GM21737 (cell line): ENCODE data around the gene MZT2B.
"Not testable (repeated sequence)": the region's sequence is repeated elsewhere in the genome, so short reads cannot be mapped to it uniquely, and the experiment has no call there.

Source experiments
- ATAC-seq: cut with Tn5 transposase; IDR thresholded peaks from one replicate; pipeline ENCODE4 v1.9.1; 2021; ENCODE audit warnings: mild to moderate bottlenecking, moderate library complexity; ENCODE audit not compliant: unreplicated experiment

MZT2B gene

GRCh38 chr2:130202518-130202917 is 20.5 kb downstream of the MZT2B start:
- not testable (repeated sequence) for ATAC-seq

GRCh38 chr2:130203150-130203549 is 21.1 kb downstream of the MZT2B start:
- ATAC-seq, result not testable (repeated sequence)

DNA sequence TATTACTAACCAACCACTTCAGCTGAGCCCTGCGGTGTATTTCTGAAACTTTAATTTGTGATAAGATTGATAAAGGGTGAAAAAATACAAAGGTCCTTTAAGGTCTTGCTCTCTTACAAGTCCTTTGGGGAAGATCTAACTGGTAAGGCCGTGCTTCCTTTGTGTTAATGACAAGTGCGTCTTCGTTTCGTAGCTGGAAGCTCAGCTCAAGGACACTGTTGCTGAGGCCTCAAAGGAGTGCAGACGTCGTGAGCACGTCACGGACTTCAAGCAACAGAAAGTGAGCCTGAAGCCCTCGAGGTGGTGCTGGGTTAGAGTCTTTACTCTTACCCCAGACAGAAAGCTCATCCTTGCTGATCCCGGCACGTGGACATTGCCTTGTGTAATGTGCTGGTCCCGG is 25.0 kb downstream of the MZT2B start:
- ATAC-seq, result not testable (repeated sequence)

DNA sequence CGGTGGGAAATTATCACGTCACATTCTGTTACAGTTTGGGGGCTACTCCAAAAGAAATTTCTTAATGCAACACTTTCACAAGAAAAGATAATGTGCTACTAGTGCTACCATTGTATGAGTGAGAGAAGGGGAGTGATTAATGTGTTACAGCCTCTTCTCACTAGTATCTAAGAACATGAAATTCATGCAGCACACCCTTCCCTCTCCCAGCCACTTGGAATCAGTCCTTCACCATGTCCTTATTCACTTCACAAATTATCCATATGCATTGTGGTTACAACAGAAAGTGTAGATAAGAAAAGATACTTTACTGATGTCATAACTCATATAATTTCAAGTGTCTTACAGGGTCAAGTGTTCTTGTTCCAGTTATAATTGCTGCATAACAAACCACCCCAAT is 37.1 kb downstream of the MZT2B start:
- ATAC-seq, result not testable (repeated sequence)

DNA sequence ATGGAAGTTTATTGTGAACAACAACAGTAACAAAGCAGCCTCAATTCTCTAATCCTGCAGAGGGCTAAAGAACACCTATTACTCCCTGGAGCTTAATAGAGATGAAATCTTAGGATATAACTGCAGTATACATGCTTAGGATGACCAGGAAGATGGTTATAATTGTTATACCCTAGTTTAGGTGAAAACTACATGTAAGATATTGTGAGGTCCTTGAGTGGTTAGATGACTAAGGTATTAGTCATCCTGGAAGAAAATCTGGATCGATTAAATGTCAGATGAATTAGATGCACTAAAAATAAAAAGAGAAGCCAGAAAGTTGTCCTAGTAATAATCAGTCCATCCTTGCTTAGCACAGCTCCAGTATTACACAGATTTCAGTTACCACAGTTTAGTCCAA is 38.4 kb downstream of the MZT2B start:
- not testable (repeated sequence) for ATAC-seq

DNA sequence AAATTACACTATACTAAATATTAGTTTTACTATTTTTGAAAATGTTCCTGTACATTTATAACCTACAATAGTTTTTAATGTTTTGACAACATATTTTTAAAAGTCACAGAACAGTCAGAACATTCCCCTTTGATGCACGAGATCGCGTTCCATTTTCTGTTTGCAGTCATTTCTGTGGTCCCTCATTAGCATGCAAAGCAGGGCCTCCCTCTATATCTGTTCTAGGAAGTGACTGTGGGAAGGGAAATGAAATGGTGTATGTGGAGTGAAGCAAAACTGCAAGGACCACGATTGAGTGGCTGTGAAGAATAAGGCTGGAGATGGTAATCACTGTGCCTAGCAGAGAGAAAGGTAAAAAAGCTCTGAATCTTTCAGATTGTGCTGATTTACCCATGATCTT is 40.5 kb downstream of the MZT2B start:
- not testable (repeated sequence) for ATAC-seq

- not testable (repeated sequence) for ATAC-seq
These were observed 45.9 kb downstream of the MZT2B start for GRCh38 chr2:130228005-130228404.

DNA sequence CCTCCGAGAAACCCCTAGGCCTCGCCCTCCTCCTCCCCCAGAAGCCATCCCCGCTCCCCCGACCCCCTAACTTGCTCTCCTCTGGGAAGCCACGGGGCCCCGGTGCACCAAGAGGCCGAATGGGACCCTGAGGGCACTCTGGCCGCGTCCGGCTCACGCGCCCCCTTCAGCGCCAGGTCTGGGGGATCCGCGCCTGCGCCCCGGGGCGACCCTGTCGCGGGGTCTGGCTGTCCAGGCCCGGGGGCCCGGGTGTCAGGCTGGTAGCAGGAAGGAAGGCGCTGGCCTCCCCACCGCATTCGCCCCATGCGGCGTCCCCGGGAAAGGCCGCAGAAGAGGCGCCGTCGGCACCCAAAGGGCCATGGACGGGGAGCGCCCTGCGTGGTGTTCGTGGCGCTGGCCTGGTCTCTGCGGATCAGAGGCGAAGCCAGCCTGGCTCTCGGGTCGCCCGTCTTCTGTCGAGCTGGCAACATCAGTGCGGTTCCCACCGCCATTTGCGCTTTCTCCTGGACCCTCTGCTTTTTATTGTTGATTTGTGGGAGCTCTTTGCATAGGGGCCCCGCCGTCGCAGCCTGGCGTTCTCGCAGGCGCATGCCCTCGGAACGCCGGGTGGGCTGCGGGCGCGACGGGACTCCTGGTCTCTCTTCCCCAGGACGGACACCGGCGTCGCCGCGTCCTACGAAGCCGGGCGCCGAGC is 46.6 kb downstream of the MZT2B start:
- ATAC-seq, result not testable (repeated sequence)

DNA sequence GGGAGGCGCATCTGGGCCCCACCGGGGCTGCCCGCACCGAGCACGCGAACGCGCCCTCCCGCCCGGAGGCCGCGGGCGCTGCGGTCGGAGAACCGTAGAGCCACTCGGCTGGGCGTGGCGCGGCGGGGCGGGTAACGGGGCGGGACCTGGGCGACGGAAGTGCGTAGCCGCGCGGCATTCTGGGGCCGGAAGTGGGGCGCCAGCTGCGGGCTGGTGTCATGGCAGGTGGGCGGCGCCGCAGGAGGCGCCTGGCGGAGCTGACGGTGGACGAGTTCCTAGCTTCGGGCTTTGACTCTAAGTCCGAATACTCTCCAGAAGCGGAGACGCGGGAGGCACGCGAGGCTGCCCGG is 47.1 kb downstream of the MZT2B start:
- not testable (repeated sequence) for ATAC-seq

DNA sequence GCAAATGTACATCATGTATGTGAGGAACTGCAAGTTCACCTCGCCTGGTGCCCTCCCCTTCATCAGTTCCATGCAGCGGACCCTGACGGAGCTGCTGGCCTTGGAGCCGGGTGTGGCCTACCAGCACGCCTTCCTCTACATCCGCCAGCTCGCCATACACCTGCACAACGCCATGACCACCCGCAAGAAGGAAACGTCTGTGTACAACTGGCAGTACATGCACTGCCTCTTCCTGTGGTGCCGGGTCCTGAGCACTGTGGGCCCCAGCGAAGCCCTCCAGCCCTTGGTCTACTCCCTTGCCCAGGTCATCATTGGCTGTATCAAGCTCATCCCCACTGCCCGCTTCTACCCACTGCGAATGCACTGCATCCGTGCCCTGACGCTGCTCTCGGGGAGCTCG is 48.3 kb downstream of the MZT2B start:
- ATAC-seq, result not testable (repeated sequence)

GRCh38 chr2:130230907-130231306 is 48.8 kb downstream of the MZT2B start:
- not testable (repeated sequence) for ATAC-seq

DNA sequence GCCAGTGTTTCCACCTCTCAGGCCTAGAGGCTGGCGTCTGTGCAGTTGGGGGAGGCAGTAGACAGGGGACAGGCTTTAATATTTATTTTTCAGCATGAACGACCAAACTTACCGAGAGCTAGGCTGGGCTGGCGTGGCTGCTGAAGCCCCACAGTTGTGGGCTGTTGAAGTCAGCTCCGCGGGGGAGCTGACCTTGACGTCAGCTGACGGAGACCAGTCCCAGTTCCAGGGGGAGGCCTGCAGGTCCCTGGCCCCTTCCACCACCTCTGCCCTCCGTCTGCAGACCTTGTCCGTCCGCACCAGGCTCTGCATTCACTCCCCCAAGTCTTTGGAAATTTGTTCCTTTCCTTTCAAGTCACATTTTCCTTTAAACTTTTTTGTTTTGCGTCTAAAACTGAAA is 49.6 kb downstream of the MZT2B start:
- no peak for ATAC-seq

DNA sequence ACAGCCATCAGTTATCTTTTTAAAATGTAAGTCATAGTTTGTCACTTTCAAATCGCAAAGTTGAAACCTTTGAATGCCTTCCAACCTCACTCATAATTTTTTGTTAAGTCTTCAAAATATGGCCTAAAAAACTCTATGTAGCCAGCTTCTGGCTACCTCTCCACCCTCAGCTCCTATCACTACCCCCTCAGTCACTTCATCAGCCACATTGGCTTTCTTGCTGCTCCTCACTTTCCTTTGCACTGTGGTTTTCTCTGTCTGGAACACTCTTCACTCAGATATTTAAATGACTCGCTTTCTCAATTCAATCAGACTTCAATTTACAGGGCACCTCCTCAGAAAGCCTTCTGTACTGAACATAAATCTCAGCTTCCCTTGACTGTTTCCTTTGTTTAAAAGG is 51.0 kb downstream of the MZT2B start:
- not testable (repeated sequence) for ATAC-seq

GRCh38 chr2:130239581-130239980 is 57.5 kb downstream of the MZT2B start:
- ATAC-seq, result not testable (repeated sequence)
